Measurements from ENCODE around the gene ACTN1.

The ACTN1 gene

DNA sequence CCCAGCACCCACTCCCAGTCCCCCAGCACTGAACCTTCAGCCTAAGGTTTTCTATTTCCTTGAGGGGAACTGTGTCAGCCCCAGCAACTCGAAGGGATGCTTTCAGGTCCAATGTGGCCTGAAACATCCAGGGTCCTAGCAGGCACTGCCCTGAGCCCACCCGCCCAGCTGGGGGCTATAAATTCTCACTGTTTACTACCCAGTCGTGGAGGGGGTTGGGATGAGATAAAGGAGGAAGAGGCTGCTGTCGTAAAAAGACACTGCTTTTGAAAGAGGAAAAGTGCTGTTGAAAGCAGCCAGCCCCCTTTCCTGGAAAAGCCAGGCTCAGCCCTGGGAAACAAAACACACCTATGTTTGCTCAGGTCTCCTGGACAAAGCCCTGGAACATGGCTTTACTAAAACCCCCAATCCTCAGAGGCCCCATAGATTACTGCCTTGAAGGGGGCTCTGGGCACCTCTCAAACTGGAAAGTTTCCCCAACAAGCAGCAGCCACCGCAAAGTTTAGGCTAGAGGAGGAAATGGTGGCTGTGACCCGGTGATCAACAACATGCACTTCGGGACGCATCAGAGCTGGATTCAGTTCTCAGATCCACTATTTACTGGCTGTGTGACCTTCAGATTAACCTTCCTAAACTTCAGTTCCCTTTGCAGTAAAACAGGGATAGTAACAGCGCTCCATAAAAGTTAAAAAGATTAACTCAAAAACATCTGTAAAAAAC lies 51.0 kb downstream of the ACTN1 start:
- H3K27me3 ChIP-seq (ENCODE audit: insufficient read depth, low read depth) = no peaks in the 10 kb centered on the region
- no peaks in the 10 kb centered on the region for H3K79me2 ChIP-seq (ENCODE audit: insufficient read depth, low read depth)
- no peaks in the 10 kb centered on the region for H4K20me1 ChIP-seq (ENCODE audit: insufficient read depth)
- no peaks in the 10 kb centered on the region for H3K4me1 ChIP-seq (ENCODE audit: low read depth, poor library complexity, severe bottlenecking)
- H3K9ac ChIP-seq = no peak overlapping the region
- no peak overlapping the region for H3K4me3 ChIP-seq (IDR thresholded peaks at IDR 0.05; ENCODE audit: insufficient read depth, low read depth, low read length)
- no peaks in the 10 kb centered on the region for H3K36me3 ChIP-seq (ENCODE audit: insufficient read depth)
- H3K4me2 ChIP-seq = no peak overlapping the region
- TF ChIP-seq, protein P1, sequence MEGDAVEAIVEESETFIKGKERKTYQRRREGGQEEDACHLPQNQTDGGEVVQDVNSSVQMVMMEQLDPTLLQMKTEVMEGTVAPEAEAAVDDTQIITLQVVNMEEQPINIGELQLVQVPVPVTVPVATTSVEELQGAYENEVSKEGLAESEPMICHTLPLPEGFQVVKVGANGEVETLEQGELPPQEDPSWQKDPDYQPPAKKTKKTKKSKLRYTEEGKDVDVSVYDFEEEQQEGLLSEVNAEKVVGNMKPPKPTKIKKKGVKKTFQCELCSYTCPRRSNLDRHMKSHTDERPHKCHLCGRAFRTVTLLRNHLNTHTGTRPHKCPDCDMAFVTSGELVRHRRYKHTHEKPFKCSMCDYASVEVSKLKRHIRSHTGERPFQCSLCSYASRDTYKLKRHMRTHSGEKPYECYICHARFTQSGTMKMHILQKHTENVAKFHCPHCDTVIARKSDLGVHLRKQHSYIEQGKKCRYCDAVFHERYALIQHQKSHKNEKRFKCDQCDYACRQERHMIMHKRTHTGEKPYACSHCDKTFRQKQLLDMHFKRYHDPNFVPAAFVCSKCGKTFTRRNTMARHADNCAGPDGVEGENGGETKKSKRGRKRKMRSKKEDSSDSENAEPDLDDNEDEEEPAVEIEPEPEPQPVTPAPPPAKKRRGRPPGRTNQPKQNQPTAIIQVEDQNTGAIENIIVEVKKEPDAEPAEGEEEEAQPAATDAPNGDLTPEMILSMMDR (conservative IDR thresholded peaks at IDR 0.05; ENCODE audit: low read depth, low read length) = no peak
- H3K27ac ChIP-seq = no peak overlapping the region
- H2AFZ ChIP-seq (ENCODE audit: low read depth) = no peak overlapping the region

DNA sequence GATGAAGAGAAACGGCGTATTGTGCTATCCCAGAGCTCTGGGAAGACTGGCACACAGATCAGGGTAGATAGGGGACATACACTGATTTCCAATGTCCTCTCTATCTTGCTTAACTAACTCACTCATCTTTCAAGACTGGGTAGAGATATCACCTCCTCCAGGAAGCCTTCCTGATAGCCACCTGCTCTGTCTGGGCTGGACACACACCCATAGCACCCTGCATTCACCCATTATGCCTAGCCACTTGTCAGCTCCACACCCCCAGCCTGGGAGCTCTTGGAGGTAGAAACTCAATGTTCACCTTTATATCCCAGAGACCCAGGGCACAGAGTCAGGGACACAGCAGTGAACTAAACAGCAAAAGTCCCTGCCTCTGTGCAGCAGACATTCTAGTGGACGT lies 52.0 kb downstream of the ACTN1 start:
- Histone ChIP-seq H2AFZ (ENCODE audit: low read depth) (no peak overlapping the region), H3K27ac (no peak overlapping the region), H3K4me2 (no peak overlapping the region), H3K36me3 (ENCODE audit: insufficient read depth) (no peaks in the 10 kb centered on the region), H4K20me1 (ENCODE audit: insufficient read depth) (no peaks in the 10 kb centered on the region), H3K4me1 (ENCODE audit: low read depth, poor library complexity, severe bottlenecking) (no peaks in the 10 kb centered on the region), H3K27me3 (ENCODE audit: insufficient read depth, low read depth) (no peaks in the 10 kb centered on the region), H3K9ac (no peak overlapping the region), H3K79me2 (ENCODE audit: insufficient read depth, low read depth) (no peaks in the 10 kb centered on the region), H3K4me3 (IDR thresholded peaks at IDR 0.05; ENCODE audit: insufficient read depth, low read depth, low read length) (no peak overlapping the region)
- TF ChIP-seq, protein P1 (conservative IDR thresholded peaks at IDR 0.05; ENCODE audit: low read depth, low read length) = no peak

DNA sequence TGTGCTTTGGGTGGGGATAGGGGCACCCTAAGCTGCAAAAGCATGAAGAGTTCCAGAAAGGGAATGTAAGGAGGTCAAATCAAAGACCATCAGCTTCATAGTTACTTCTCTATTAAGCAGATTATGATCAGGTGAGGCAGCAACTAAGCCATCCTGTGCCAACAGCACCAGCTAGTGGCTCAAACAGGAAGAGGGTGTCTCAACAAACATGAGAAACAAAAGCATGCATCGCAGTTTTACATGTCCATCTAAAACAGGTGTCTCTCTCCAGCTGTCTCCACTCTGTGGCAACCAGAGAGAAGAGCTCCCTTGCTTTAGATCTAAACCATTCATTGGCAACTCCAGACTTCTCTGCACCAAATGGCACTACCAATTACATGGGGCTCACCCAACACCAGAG lies 52.9 kb downstream of the ACTN1 start:
- Histone ChIP-seq H3K36me3 (ENCODE audit: insufficient read depth) (no peaks in the 10 kb centered on the region), H4K20me1 (ENCODE audit: insufficient read depth) (no peaks in the 10 kb centered on the region), H3K79me2 (ENCODE audit: insufficient read depth, low read depth) (no peaks in the 10 kb centered on the region), H3K4me3 (IDR thresholded peaks at IDR 0.05; ENCODE audit: insufficient read depth, low read depth, low read length) (no peak overlapping the region), H3K4me2 (no peak overlapping the region), H3K4me1 (ENCODE audit: low read depth, poor library complexity, severe bottlenecking) (no peaks in the 10 kb centered on the region), H3K9ac (no peak overlapping the region), H2AFZ (ENCODE audit: low read depth) (no peak overlapping the region), H3K27ac (no peak overlapping the region), H3K27me3 (ENCODE audit: insufficient read depth, low read depth) (no peaks in the 10 kb centered on the region)
- TF ChIP-seq, protein P1 (conservative IDR thresholded peaks at IDR 0.05; ENCODE audit: low read depth, low read length) = peak; percentile 40; the same call in 1 of the 2 replicates

DNA sequence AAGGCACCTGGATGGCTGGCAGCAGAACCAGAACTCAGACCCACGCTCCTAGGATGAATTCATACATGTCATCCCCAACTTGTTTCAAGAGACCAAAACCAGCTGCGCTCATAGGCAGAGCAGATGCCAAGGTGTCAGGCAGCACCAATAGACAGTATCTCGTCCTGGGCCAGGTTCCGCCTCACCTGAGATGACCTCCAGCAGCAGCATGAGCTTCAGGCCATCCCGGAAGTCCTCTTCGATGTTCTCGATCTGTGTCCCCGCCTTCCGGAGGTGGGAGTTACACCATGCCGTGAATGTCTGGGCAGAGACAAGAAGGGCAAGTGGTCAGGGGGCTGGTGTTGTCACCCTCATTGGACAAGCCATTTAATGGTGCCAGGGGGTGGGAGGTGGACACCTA lies 53.7 kb downstream of the ACTN1 start:
- TF ChIP-seq, protein P1 (conservative IDR thresholded peaks at IDR 0.05; ENCODE audit: low read depth, low read length) = no peak
- H3K27ac ChIP-seq = no peak overlapping the region
- no peaks in the 10 kb centered on the region for H3K79me2 ChIP-seq (ENCODE audit: insufficient read depth, low read depth)
- H2AFZ ChIP-seq (ENCODE audit: low read depth) = no peak overlapping the region
- no peak overlapping the region for H3K4me3 ChIP-seq (IDR thresholded peaks at IDR 0.05; ENCODE audit: insufficient read depth, low read depth, low read length)
- no peaks in the 10 kb centered on the region for H3K27me3 ChIP-seq (ENCODE audit: insufficient read depth, low read depth)
- no peaks in the 10 kb centered on the region for H3K4me1 ChIP-seq (ENCODE audit: low read depth, poor library complexity, severe bottlenecking)
- H3K9ac ChIP-seq = no peak overlapping the region
- H3K36me3 ChIP-seq (ENCODE audit: insufficient read depth) = no peaks in the 10 kb centered on the region
- H3K4me2 ChIP-seq = no peak overlapping the region
- no peaks in the 10 kb centered on the region for H4K20me1 ChIP-seq (ENCODE audit: insufficient read depth)

All from KMS-11 (cell line).